SK-MEL-5 (cell line): Measurements from ENCODE around the gene ZAR1L. TPM values are rescaled to one million over a fixed set of nuclear protein-coding genes. Genes with fewer than 3 reads are reported as not detected.

ENCODE experiments used
- DNase-seq: peaks from one replicate; pipeline ENCODE4 v3.0.0-alpha.2; 2016; ENCODE audit warnings: low read depth, low spot score
- in situ Hi-C: cut with HindIII; loops from 2 replicates; pipeline ENCODE4 v1.10.0; 2016; ENCODE audit warnings: low sequenced_read_pairs, high pct_unique_total_duplicates, low pct_unique_long_range_greater_than_20kb
- total RNA-seq: library from RNA; depleted of rRNA; stranded (reverse); fragments of >200 nt; shearing (Covaris generic); gene quantifications from 2 replicates; pipeline ENCODE4 v1.2.3, GENCODE V29; 2014; rRNA removed

ZAR1L gene
- total RNA-seq, 1 experiment from 2014 or later = not detected

GRCh38 chr13:32265726-32266125 lies 49.4 kb downstream of the ZAR1L start:
- DNase-seq = no peak
- in situ Hi-C loops = no loop called here

- peak; percentile 32 for DNase-seq
- in situ Hi-C loops = no loop called here
These were observed 50.8 kb downstream of the ZAR1L start for GRCh38 chr13:32264407-32264806.

GRCh38 chr13:32262619-32263018 lies 52.5 kb downstream of the ZAR1L start:
- in situ Hi-C loops = no loop called here
- DNase-seq = no peak

- DNase-seq = no peak
- in situ Hi-C loops = no loop called here
These were observed 53.0 kb downstream of the ZAR1L start for GRCh38 chr13:32262165-32262564.

- DNase-seq = no peak
- in situ Hi-C loops = no loop called here
These were observed 53.6 kb downstream of the ZAR1L start for GRCh38 chr13:32261567-32261966.

GRCh38 chr13:32259116-32259515 lies 56.0 kb downstream of the ZAR1L start:
- peak; percentile 17 for DNase-seq

GRCh38 chr13:32257649-32258048 lies 57.5 kb downstream of the ZAR1L start:
- DNase-seq = no peak
- in situ Hi-C loops = no loop called here

More at GRCh38 chr13:32259116-32259515, 56.0 kb downstream of the ZAR1L start:
- in situ Hi-C loops = no loop called here

- in situ Hi-C loops = no loop called here
- no peak for DNase-seq
These were observed 58.9 kb downstream of the ZAR1L start for GRCh38 chr13:32256243-32256642.

GRCh38 chr13:32255724-32256109 lies 59.4 kb downstream of the ZAR1L start:
- in situ Hi-C loops = no loop called here
- DNase-seq = no peak

- in situ Hi-C loops = no loop called here
- DNase-seq = no peak
These were observed 60.0 kb downstream of the ZAR1L start for GRCh38 chr13:32254916-32255723.

- DNase-seq = no peak
- in situ Hi-C loops = no loop called here
These were observed 60.7 kb downstream of the ZAR1L start for GRCh38 chr13:32254416-32254815.

- in situ Hi-C loops = no loop called here
- DNase-seq = no peak
These were observed 61.2 kb downstream of the ZAR1L start for GRCh38 chr13:32253911-32254399.

Other genes with a start within 250 kb of the ZAR1L start
- gene BRCA2, start 145 bp upstream of the ZAR1L start, total RNA-seq = 11.4 and 17.7 TPM in 2 replicates
- 0.21 and 0.29 TPM in 2 replicates for gene N4BP2L1, start 112.8 kb upstream of the ZAR1L start, total RNA-seq
- 104 TPM in 2 replicates for gene N4BP2L2, start 223.4 kb upstream of the ZAR1L start, total RNA-seq